ENCODE results near the gene FAM168A. TPM values are rescaled to one million over a fixed set of nuclear protein-coding genes. Genes with fewer than 3 reads are reported as not detected.

FAM168A gene
- total and polyA plus RNA-seq, 2 of the 8 experiments (the other 6 are each of a cell fraction or from before 2014, with no cell fraction given) = 17.1 to 21.6 TPM

DNA sequence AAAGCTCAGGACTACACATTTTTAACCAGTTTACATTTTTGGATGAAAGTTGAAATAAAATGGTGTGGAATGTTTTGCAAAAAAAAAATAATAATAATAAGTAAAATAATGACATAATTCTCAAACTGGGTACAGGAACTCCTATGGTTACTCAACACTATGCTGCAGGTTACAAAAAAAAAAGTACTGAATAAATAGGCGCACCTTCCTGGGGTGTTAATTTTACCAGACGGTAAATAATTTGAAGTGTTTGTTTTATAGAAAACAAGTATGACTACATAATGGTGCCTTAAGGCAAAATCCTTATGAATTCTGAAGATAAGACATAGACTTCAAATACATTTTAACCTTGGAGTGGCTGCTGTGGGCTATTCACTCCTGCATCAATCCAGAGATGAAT is 145.2 kb downstream of the FAM168A start:
- Histone ChIP-seq H3K18ac (ENCODE audit: extremely low read depth, low read length) (no peak overlapping the region), H2AK5ac (ENCODE audit: low read depth, low read length) (no peak overlapping the region), H2BK5ac (ENCODE audit: low read depth, low read length) (no peak overlapping the region), H3K23me2 (ENCODE audit: low read depth, low read length) (no peaks in the 10 kb centered on the region), H3K14ac (ENCODE audit: insufficient read length) (no peak overlapping the region), H3K4me2 (ENCODE audit: insufficient read depth in 1 of 2, low read depth in 2 of 2, low read length in 2 of 2) (no peak overlapping the region), H3K27ac (ENCODE audit: low read depth, low read length) (no peak overlapping the region), H2AFZ (ENCODE audit: low read length) (no peak overlapping the region), H3K56ac (replicated peaks; ENCODE audit: insufficient read length, low read depth, low read length) (no peak overlapping the region), H2BK120ac (replicated peaks; ENCODE audit: low read depth, low read length) (no peak overlapping the region), H3K79me1 (ENCODE audit: low read depth, low read length) (no peaks in the 10 kb centered on the region; the same call in 1 of the 2 replicates), H2BK20ac (ENCODE audit: low read length) (no peak overlapping the region), H3K4ac (replicated peaks; ENCODE audit: insufficient read length, low read depth, low read length) (no peak overlapping the region), H4K20me1 (replicated peaks in 1 of 2; ENCODE audit: control insufficient read depth in 1 of 2, insufficient read depth in 2 of 2, low read length in 2 of 2) (no peaks in the 10 kb centered on the region), H4K5ac (ENCODE audit: insufficient read length, low read depth, low read length) (no peak overlapping the region), H4K8ac (ENCODE audit: extremely low read depth, insufficient read depth, low read length) (no peak overlapping the region), H3K9me3 (ENCODE audit: insufficient read depth in 2 of 2, low read depth in 1 of 2, low read length in 1 of 2) (no peaks in the 10 kb centered on the region), H3K4me1 (replicated peaks in 1 of 4; ENCODE audit: control insufficient read depth in 3 of 4, insufficient read depth in 4 of 4, low read length in 3 of 4) (peaks cover 0 to 2% (median 0%) of the 10 kb centered on the region in 4 experiments; a peak in 3 of 7 replicates), H3K36me3 (ENCODE audit: control insufficient read depth in 2 of 4, insufficient read depth in 4 of 4, low read length in 3 of 4) (no peaks in the 10 kb centered on the region), H2BK12ac (ENCODE audit: low read depth, low read length) (no peak overlapping the region), H2BK15ac (ENCODE audit: low read length) (no peak overlapping the region), H3K79me2 (ENCODE audit: control insufficient read depth in 1 of 2, insufficient read depth in 2 of 2, low read length in 2 of 2) (no peaks in the 10 kb centered on the region), H3K4me3 (ENCODE audit: extremely low read depth in 1 of 4, insufficient read depth in 2 of 4, low read depth in 3 of 4, low read length in 4 of 4) (no peak overlapping the region), H3K23ac (ENCODE audit: insufficient read length) (no peak overlapping the region), H3K9ac (replicated peaks in 1 of 4; ENCODE audit: extremely low read depth in 1 of 4, low read depth in 3 of 4, low read length in 3 of 4) (no peak overlapping the region), H4K91ac (replicated peaks; ENCODE audit: insufficient read length, low read length) (no peak overlapping the region), H3K27me3 (replicated peaks in 1 of 4; ENCODE audit: control insufficient read depth in 3 of 4, extremely low read depth in 1 of 4, insufficient read depth in 3 of 4, low read length in 3 of 4) (no peaks in the 10 kb centered on the region)
- 82% methylated on average over 2 of the region's 2 CpGs; no CpG with 5 or more reads in 1 of the 2 experiments for WGBS, 2 experiments (ENCODE audit: extremely low coverage in 1 of 2, insufficient coverage in 1 of 2, insufficient read length in 1 of 2, insufficient replicate concordance in 2 of 2, low coverage in 1 of 2, low lambda C conversion rate in 2 of 2, missing lambda C conversion rate in 1 of 2)
- ChIA-PET POLR2A (ENCODE audit: partially characterized antibody) (no interaction called here), CTCF (ENCODE audit: partially characterized antibody) (interaction anchor here (0.9 to 1.9 kb wide), 4 partner anchors 11 to 208 kb away, joined by 3 to 6 read pairs (median 4); no protein-coding TSS in a partner anchor)
- no peak for FAIRE-seq
- no peak for TF ChIP-seq HDAC6 (IDR thresholded peaks at IDR 0.05; ENCODE audit: low read depth, low read length)
- no peak for TF ChIP-seq NANOG (IDR thresholded peaks at IDR 0.05; ENCODE audit: insufficient read depth, low read depth, low read length, poor library complexity, severe bottlenecking)
- no peak for TF ChIP-seq RXRA (IDR thresholded peaks at IDR 0.05; ENCODE audit: insufficient read depth, low read depth, low read length)
- TF ChIP-seq, protein P1, sequence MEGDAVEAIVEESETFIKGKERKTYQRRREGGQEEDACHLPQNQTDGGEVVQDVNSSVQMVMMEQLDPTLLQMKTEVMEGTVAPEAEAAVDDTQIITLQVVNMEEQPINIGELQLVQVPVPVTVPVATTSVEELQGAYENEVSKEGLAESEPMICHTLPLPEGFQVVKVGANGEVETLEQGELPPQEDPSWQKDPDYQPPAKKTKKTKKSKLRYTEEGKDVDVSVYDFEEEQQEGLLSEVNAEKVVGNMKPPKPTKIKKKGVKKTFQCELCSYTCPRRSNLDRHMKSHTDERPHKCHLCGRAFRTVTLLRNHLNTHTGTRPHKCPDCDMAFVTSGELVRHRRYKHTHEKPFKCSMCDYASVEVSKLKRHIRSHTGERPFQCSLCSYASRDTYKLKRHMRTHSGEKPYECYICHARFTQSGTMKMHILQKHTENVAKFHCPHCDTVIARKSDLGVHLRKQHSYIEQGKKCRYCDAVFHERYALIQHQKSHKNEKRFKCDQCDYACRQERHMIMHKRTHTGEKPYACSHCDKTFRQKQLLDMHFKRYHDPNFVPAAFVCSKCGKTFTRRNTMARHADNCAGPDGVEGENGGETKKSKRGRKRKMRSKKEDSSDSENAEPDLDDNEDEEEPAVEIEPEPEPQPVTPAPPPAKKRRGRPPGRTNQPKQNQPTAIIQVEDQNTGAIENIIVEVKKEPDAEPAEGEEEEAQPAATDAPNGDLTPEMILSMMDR (IDR thresholded peaks at IDR 0.05; ENCODE audit: control extremely low read depth in 1 of 3, insufficient read depth in 1 of 3, low read depth in 1 of 3, low read length in 3 of 3) = no peak
- no peak for TF ChIP-seq GABPA (IDR thresholded peaks at IDR 0.05; ENCODE audit: borderline replicate concordance, insufficient read depth, low read length)
- no peak for DNase-seq (ENCODE audit: low read depth in 1 of 2, low spot score in 2 of 2)

Measured in H1 (cell line).